ENCODE results near the gene KCNIP1. TPM values are rescaled to one million over a fixed set of nuclear protein-coding genes. Genes with fewer than 3 reads are reported as not detected.

Gene KCNIP1
- total and polyA plus RNA-seq, 10 of the 15 experiments (the other 5 are each of a cell fraction or from before 2014, with no cell fraction given), result not detected

DNA sequence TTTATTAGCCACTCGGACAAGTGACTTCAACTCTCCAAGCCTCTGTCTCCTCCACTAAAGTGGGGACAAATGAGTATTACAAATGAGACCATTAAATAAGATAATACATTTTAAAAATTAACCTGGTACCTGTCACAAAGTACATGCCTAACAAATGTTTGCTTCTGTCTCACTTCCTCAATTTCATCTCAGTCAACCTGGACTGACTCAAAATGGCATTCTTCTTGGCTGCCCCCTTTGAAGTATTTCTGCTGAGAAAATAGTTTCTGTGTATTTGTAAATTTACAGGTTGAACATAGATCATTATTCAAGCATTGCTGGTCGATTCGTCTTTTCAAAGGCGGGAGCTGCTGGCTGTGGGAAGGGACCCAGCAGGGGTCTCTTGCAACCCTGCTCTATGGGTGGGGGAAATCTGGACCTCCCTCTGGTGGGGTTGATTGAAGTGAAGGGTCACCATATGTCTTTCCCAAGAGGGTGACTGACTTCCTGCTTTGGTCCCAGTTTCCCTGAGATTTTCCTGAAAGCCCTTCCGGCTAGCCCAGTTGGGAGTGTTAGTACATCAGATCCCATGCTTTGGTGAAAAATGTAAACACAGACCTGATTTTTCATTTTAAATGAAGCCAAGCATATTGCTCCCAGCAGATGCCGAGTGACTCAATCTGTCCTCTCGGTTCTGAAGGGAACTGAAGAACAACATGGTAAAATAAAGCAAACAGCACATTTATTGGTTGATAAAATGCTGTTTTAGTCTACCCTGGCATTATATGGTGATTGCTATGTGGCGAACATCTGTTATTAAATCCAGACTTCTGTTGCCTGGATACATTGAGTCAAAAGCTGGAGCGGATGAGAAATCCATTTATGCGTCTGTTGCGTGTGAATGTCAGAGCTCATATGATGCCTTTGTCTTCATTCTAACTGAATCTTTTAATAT lies 73.0 kb downstream of the KCNIP1 start:
- no peak overlapping the region for H3K4me3 ChIP-seq
- intact Hi-C loops (cut with micrococcal nuclease; ENCODE audit: unreplicated experiment), result no loop called here
- H3K9ac ChIP-seq (ENCODE audit: control insufficient read depth, insufficient read depth, low read length), result no peak overlapping the region
- ATAC-seq (peak; percentile 66), FAIRE-seq (no peak), DNase-seq (ENCODE audit: low read depth, low spot score) (no peak)
- no peaks in the 10 kb centered on the region for H3K4me1 ChIP-seq (ENCODE audit: control insufficient read depth, insufficient read depth, low read length)
- H3K27ac ChIP-seq (ENCODE audit: control insufficient read depth, insufficient read depth), result no peak overlapping the region
- H3K4me2 ChIP-seq (ENCODE audit: control insufficient read depth, insufficient read depth), result no peak overlapping the region
- WGBS (ENCODE audit: insufficient coverage, insufficient replicate concordance, low lambda C conversion rate, missing lambda C conversion rate), result 46% methylated on average over 11 of the region's 11 CpGs
- CTCF ChIA-PET, result interaction anchor here (0.6 kb wide), 1 partner anchor 44 kb away, joined by 3 read pairs; no protein-coding TSS in a partner anchor
- no peak overlapping the region for H2AFZ ChIP-seq (ENCODE audit: control insufficient read depth, low read depth, low read length)
- no peaks in the 10 kb centered on the region; a peak in 2 of 4 replicates for H3K27me3 ChIP-seq (replicated peaks in 1 of 2; ENCODE audit: control insufficient read depth in 2 of 2, insufficient read depth in 2 of 2, low read length in 1 of 2)
- H3K9me3 ChIP-seq (replicated peaks; ENCODE audit: control insufficient read depth, insufficient read depth, low read length), result peaks cover 4% of the 10 kb centered on the region; the same call in 2 of the 3 replicates
- SMC1A ChIA-PET (ENCODE audit: uncharacterized antibody, unreplicated experiment), result no interaction called here
- RAD21 ChIA-PET (ENCODE audit: unreplicated experiment), result no interaction called here
- no peaks in the 10 kb centered on the region for H3K36me3 ChIP-seq (ENCODE audit: control insufficient read depth in 2 of 2, insufficient read depth in 2 of 2, low read length in 1 of 2)
- BruUV-seq (replicated peaks), result no TSS peak
- POLR2A ChIA-PET, result no interaction called here
- H4K20me1 ChIP-seq (ENCODE audit: control insufficient read depth, insufficient read depth), result no peaks in the 10 kb centered on the region
- H3K79me2 ChIP-seq (ENCODE audit: control insufficient read depth, insufficient read depth, low read length), result no peaks in the 10 kb centered on the region
- in situ Hi-C loops (cut with MboI), result no loop called here
- TF ChIP-seq TCF7 (IDR thresholded peaks at IDR 0.05; ENCODE audit: borderline replicate concordance) (peak; percentile 82), EZH2 (IDR thresholded peaks at IDR 0.05; ENCODE audit: borderline replicate concordance, control insufficient read depth, low read depth, low read length) (no peak), DPF2 (IDR thresholded peaks at IDR 0.05) (peak; percentile 38; the same call in 1 of the 2 replicates), MTA2 (IDR thresholded peaks at IDR 0.05; ENCODE audit: low read depth) (peak; percentile 53; the same call in 1 of the 2 replicates), BACH1 (IDR thresholded peaks at IDR 0.05; ENCODE audit: borderline replicate concordance) (no peak), JUNB (IDR thresholded peaks at IDR 0.05) (peak; percentile 64; the same call in 1 of the 2 replicates), IRF4 (IDR thresholded peaks at IDR 0.05; ENCODE audit: low read depth, low read length) (peak; percentile 67; the same call in 1 of the 2 replicates), ZNF274 (IDR thresholded peaks at IDR 0.05; ENCODE audit: insufficient read depth, insufficient read length) (no peak), RELA (IDR thresholded peaks at IDR 0.05; ENCODE audit: borderline replicate concordance, partially characterized antibody) (no peak), BCL11A (IDR thresholded peaks at IDR 0.05; ENCODE audit: low read depth, low read length) (peak; percentile 51; the same call in 1 of the 2 replicates), ZNF622 (IDR thresholded peaks at IDR 0.05) (no peak), CBX5 (IDR thresholded peaks at IDR 0.05; ENCODE audit: low read depth) (no peak), RBBP5 (conservative IDR thresholded peaks at IDR 0.05) (no peak), HCFC1 (IDR thresholded peaks at IDR 0.05; ENCODE audit: low read length) (no peak), SUZ12 (IDR thresholded peaks at IDR 0.05; ENCODE audit: unreplicated experiment) (no peak), POU2F2 (IDR thresholded peaks at IDR 0.05; ENCODE audit: borderline replicate concordance, low read depth, low read length) (no peak), PAX5 (IDR thresholded peaks at IDR 0.05; ENCODE audit: borderline replicate concordance, low read depth, low read length) (peak; percentile 54; the same call in 1 of the 2 replicates), RB1 (IDR thresholded peaks at IDR 0.05; ENCODE audit: borderline replicate concordance) (no peak)
- TF ChIP-seq, protein P1, sequence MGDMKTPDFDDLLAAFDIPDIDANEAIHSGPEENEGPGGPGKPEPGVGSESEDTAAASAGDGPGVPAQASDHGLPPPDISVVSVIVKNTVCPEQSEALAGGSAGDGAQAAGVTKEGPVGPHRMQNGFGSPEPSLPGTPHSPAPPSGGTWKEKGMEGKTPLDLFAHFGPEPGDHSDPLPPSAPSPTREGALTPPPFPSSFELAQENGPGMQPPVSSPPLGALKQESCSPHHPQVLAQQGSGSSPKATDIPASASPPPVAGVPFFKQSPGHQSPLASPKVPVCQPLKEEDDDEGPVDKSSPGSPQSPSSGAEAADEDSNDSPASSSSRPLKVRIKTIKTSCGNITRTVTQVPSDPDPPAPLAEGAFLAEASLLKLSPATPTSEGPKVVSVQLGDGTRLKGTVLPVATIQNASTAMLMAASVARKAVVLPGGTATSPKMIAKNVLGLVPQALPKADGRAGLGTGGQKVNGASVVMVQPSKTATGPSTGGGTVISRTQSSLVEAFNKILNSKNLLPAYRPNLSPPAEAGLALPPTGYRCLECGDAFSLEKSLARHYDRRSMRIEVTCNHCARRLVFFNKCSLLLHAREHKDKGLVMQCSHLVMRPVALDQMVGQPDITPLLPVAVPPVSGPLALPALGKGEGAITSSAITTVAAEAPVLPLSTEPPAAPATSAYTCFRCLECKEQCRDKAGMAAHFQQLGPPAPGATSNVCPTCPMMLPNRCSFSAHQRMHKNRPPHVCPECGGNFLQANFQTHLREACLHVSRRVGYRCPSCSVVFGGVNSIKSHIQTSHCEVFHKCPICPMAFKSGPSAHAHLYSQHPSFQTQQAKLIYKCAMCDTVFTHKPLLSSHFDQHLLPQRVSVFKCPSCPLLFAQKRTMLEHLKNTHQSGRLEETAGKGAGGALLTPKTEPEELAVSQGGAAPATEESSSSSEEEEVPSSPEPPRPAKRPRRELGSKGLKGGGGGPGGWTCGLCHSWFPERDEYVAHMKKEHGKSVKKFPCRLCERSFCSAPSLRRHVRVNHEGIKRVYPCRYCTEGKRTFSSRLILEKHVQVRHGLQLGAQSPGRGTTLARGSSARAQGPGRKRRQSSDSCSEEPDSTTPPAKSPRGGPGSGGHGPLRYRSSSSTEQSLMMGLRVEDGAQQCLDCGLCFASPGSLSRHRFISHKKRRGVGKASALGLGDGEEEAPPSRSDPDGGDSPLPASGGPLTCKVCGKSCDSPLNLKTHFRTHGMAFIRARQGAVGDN (IDR thresholded peaks at IDR 0.05), result no peak
- TF ChIP-seq, protein P2, sequence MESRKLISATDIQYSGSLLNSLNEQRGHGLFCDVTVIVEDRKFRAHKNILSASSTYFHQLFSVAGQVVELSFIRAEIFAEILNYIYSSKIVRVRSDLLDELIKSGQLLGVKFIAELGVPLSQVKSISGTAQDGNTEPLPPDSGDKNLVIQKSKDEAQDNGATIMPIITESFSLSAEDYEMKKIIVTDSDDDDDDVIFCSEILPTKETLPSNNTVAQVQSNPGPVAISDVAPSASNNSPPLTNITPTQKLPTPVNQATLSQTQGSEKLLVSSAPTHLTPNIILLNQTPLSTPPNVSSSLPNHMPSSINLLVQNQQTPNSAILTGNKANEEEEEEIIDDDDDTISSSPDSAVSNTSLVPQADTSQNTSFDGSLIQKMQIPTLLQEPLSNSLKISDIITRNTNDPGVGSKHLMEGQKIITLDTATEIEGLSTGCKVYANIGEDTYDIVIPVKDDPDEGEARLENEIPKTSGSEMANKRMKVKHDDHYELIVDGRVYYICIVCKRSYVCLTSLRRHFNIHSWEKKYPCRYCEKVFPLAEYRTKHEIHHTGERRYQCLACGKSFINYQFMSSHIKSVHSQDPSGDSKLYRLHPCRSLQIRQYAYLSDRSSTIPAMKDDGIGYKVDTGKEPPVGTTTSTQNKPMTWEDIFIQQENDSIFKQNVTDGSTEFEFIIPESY (IDR thresholded peaks at IDR 0.05), result no peak

Measured in GM12878 (cell line).